Spleen (tissue), 11 donors: Measurements from ENCODE around the gene CXXC5. TPM values are rescaled to one million over a fixed set of nuclear protein-coding genes. Genes with fewer than 3 reads are reported as not detected.
A peak's percentile ranks its signal among the peaks of the same experiment; 100 is the strongest.

Experiments used
- DNase-seq: peaks from one replicate; pipeline ENCODE4 v3.0.0-alpha.2; 2020
- H3K27ac ChIP-seq, 8 donors: fragments of 200-600 bp; sonication (generic) in 7 of 8; 1 replicate in 4 of 8; 2 replicates in 4 of 8; pipeline versions ENCODE4 v1.5.0 to v1.8.0; 2016 to 2021; ENCODE audit warnings: inconsistent platforms in 4 of 8, mild to moderate bottlenecking in 4 of 8, moderate library complexity in 1 of 8
- H3K27me3 ChIP-seq, 7 donors: fragments of 200-600 bp; sonication (generic) in 6 of 7; replicated peaks in 1 of 7; 1 replicate in 4 of 7; 2 replicates in 3 of 7; pipeline versions ENCODE4 v1.5.0 to v1.8.0; 2016 to 2021; ENCODE audit warnings: inconsistent platforms in 3 of 7, mild to moderate bottlenecking in 1 of 7
- H3K36me3 ChIP-seq, 6 donors: fragments of 200-600 bp; sonication (generic) in 5 of 6; 1 replicate in 4 of 6; 2 replicates in 2 of 6; pipeline versions ENCODE4 v1.5.0 to v1.8.0; 2016 to 2021; ENCODE audit warnings: inconsistent platforms in 2 of 6
- H3K4me1 ChIP-seq, 6 donors: fragments of 200-600 bp; sonication (generic) in 5 of 6; 1 replicate in 3 of 6; 2 replicates in 3 of 6; pipeline versions ENCODE4 v1.5.0 to v1.8.0; 2016 to 2021; ENCODE audit warnings: inconsistent platforms in 3 of 6
- H3K4me3 ChIP-seq, 8 donors: fragments of 200-600 bp; sonication (generic) in 7 of 8; 1 replicate in 4 of 8; 2 replicates in 4 of 8; pipeline versions ENCODE4 v1.5.0 to v1.8.0; 2016 to 2021; ENCODE audit warnings: inconsistent platforms in 4 of 8, mild to moderate bottlenecking in 4 of 8, moderate library complexity in 2 of 8
- H3K9me3 ChIP-seq, 8 donors: fragments of 200-600 bp; sonication (generic) in 7 of 8; 1 replicate in 4 of 8; 2 replicates in 4 of 8; pipeline versions ENCODE4 v1.5.0 to v1.8.0; 2016 to 2021; ENCODE audit warnings: inconsistent platforms in 4 of 8
- CTCF ChIP-seq, 11 experiments: fragments of 200-600 bp in 7 of 11; fragments of 450-650 bp in 4 of 11; sonication (generic) in 4 of 11; IDR thresholded peaks in 8 of 11; conservative IDR thresholded peaks in 3 of 11; 1 replicate in 7 of 11; 2 replicates in 4 of 11; pipeline versions ENCODE4 v1.4.0 to v1.8.0; 2016 to 2021; ENCODE audit warnings: antibody characterized with exemption in 11 of 11, inconsistent platforms in 4 of 11, mild to moderate bottlenecking in 1 of 11
- POLR2A ChIP-seq, 3 donors: fragments of 450-650 bp; IDR thresholded peaks; one replicate each; pipeline ENCODE4 v1.5.1; 2017; ENCODE audit warnings: antibody characterized with exemption in 3 of 3, mild to moderate bottlenecking in 1 of 3
- POLR2AphosphoS5 ChIP-seq, 3 donors: sonication (generic); formaldehyde crosslinking; IDR thresholded peaks; one replicate each; pipeline ENCODE4 v1.5.1; 2017; ENCODE audit warnings: antibody characterized with exemption in 3 of 3
- whole genome bisulfite sequencing, 5 donors: extraction: QIAGEN DNeasy Blood & Tissue Kit in 3 of 5; methylation state at CpG; one replicate each; pipeline versions ENCODE4 v1.1.5 to v1.1.7; 2013 to 2018; 5-methylcytosine and 5-hydroxymethylcytosine counted together
- intact Hi-C: fragments of 100-400 bp; cut with DNase I; formaldehyde crosslinking; loops from one replicate; pipeline ENCODE4 v1.15.0; 2023; ENCODE audit warnings: low total_unique reads
- polyA plus RNA-seq, 3 donors: library from polyadenylated mRNA; stranded (reverse); fragments of 200-250 nt; gene quantifications; one replicate each; pipeline ENCODE4 v1.2.1, GENCODE V29; 2013
- total RNA-seq, 7 donors: library from RNA; depleted of rRNA in 3 of 7; stranded (reverse); fragments of >200 nt in 3 of 7; fragmentation: NEBNext Ultra II Directional in 4 of 7; extraction: Animal tissue kit (Norgen Biotek cat#: 25700) in 4 of 7; gene quantifications; one replicate each; pipeline versions ENCODE4 v1.1.0 to v1.2.1, GENCODE V29; 2016 to 2021
- donor health status: healthy with polysubstance abuse.
- donor health status: DM: no; HTN: no; CAD: no; lungs with moderate emphysema.
- donor health status: DM: no; HTN: no; CAD: no.
- donor health status: Bipolar disorder and iron deficiency.
- donor health status: healthy.
- donor health status: DM: no; HTN: no; CAD: no.
- donor health status: DM: yes; HTN: yes; CAD: no.

Gene CXXC5
- total and polyA plus RNA-seq, 10 donors, result 46.4 to 69.5 (median 62.0) TPM

- Histone ChIP-seq H3K36me3 (no peaks in the 10 kb centered on the region), H3K27ac (peak overlapping the region; percentile 27 to 95 (median 92)), H3K27me3 (peaks cover 0 to 41% (median 6%) of the 10 kb centered on the region in 7 donors), H3K4me1 (peaks cover 63 to 100% (median 94%) of the 10 kb centered on the region in 6 donors), H3K9me3 (no peaks in the 10 kb centered on the region), H3K4me3 (peak overlapping the region in 6 of 8 donors; percentile 10 to 98 (median 58))
- DNase-seq, result no peak
- intact Hi-C loops, result no loop called here
- TF ChIP-seq POLR2AphosphoS5 (IDR thresholded peaks at IDR 0.05) (peak in 1 of 3 donors; percentile 7), POLR2A (IDR thresholded peaks at IDR 0.05) (no peak), CTCF (IDR thresholded peaks at IDR 0.05 in 8 of 11, conservative IDR thresholded peaks at IDR 0.05 in 3 of 11) (peak in 1 of 11 experiments; percentile 16)
- WGBS, 5 donors, result 12 to 43% (median 31%) methylated on average over 5 of the region's 5 CpGs
These were observed 4.7 kb downstream of the CXXC5 start for GRCh38 chr5:139652788-139653241.

GRCh38 chr5:139653616-139654015 is 5.5 kb downstream of the CXXC5 start:
- intact Hi-C loops, result no loop called here
- Histone ChIP-seq H3K9me3 (no peaks in the 10 kb centered on the region), H3K36me3 (no peaks in the 10 kb centered on the region), H3K4me3 (peak overlapping the region in 5 of 8 donors; percentile 10 to 98 (median 25)), H3K27me3 (peaks cover 0 to 33% (median 6%) of the 10 kb centered on the region in 7 donors), H3K27ac (peak overlapping the region; percentile 27 to 95 (median 92)), H3K4me1 (peaks cover 70 to 100% (median 98%) of the 10 kb centered on the region in 6 donors)
- 21 to 40% (median 35%) methylated on average over 4 to 5 of the region's 5 CpGs for WGBS, 5 donors
- no peak for DNase-seq
- no peak for TF ChIP-seq POLR2AphosphoS5 (IDR thresholded peaks at IDR 0.05)
- no peak for TF ChIP-seq CTCF (IDR thresholded peaks at IDR 0.05 in 8 of 11, conservative IDR thresholded peaks at IDR 0.05 in 3 of 11)
- TF ChIP-seq POLR2A (IDR thresholded peaks at IDR 0.05), result no peak

GRCh38 chr5:139654464-139654863 is 6.3 kb downstream of the CXXC5 start:
- Histone ChIP-seq H3K4me1 (peaks cover 79 to 100% (median 99%) of the 10 kb centered on the region in 6 donors), H3K36me3 (no peaks in the 10 kb centered on the region), H3K27me3 (peaks cover 0 to 25% (median 6%) of the 10 kb centered on the region in 7 donors), H3K27ac (peak overlapping the region in 7 of 8 donors; percentile 69 to 95 (median 92)), H3K9me3 (no peaks in the 10 kb centered on the region), H3K4me3 (peak overlapping the region in 1 of 8 donors; percentile 92)
- WGBS, 5 donors, result 59 to 77% (median 64%) methylated on average over 3 of the region's 3 CpGs
- TF ChIP-seq CTCF (IDR thresholded peaks at IDR 0.05 in 8 of 11, conservative IDR thresholded peaks at IDR 0.05 in 3 of 11), result no peak
- TF ChIP-seq POLR2AphosphoS5 (IDR thresholded peaks at IDR 0.05), result peak in 1 of 3 donors; percentile 6
- TF ChIP-seq POLR2A (IDR thresholded peaks at IDR 0.05), result no peak
- no peak for DNase-seq
- intact Hi-C loops, result no loop called here

- 62 to 81% (median 63%) methylated on average over 9 to 13 of the region's 13 CpGs for WGBS, 5 donors
- H3K4me1 ChIP-seq, result peaks cover 84 to 100% (median 100%) of the 10 kb centered on the region in 6 donors
- DNase-seq, result no peak
These were observed 6.8 kb downstream of the CXXC5 start for GRCh38 chr5:139654871-139655491.

More at GRCh38 chr5:139654871-139655491, 6.8 kb downstream of the CXXC5 start:
- peak overlapping the region in 1 of 8 donors; percentile 92 for H3K4me3 ChIP-seq
- H3K27ac ChIP-seq, result peak overlapping the region in 7 of 8 donors; percentile 69 to 95 (median 92)
- TF ChIP-seq CTCF (IDR thresholded peaks at IDR 0.05 in 8 of 11, conservative IDR thresholded peaks at IDR 0.05 in 3 of 11) (no peak), POLR2AphosphoS5 (IDR thresholded peaks at IDR 0.05) (peak in 1 of 3 donors; percentile 40), POLR2A (IDR thresholded peaks at IDR 0.05) (no peak)
- H3K27me3 ChIP-seq, result peaks cover 0 to 20% (median 6%) of the 10 kb centered on the region in 7 donors
- no peaks in the 10 kb centered on the region for H3K36me3 ChIP-seq
- H3K9me3 ChIP-seq, result no peaks in the 10 kb centered on the region
- intact Hi-C loops, result no loop called here
